GM23338 (cell line): ENCODE data around the gene EVX1. TPM values are rescaled to one million over a fixed set of nuclear protein-coding genes. Genes with fewer than 3 reads are reported as not detected.

ENCODE experiments used
- ATAC-seq: fragments of 200-7000 bp; cut with Tn5 transposase; 3 replicates; pipeline ENCODE4 v1.9.1; 2020
- DNase-seq: peaks from one replicate; pipeline ENCODE4 v3.0.0-alpha.2; 2015; ENCODE audit warnings: low spot score
- H2AFZ ChIP-seq: fragments of 200-600 bp; sonication (generic); 2 replicates; pipeline ENCODE4 v1.8.0; 2016; ENCODE audit warnings: antibody characterized with exemption, mild to moderate bottlenecking, moderate library complexity
- H3F3A ChIP-seq: fragments of 200-600 bp; sonication (generic); replicated peaks from 2 replicates; pipeline ENCODE4 v1.8.0; 2017; ENCODE audit warnings: antibody characterized with exemption, mixed run types, low read depth
- H3K27ac ChIP-seq: fragments of 200-600 bp; sonication (generic); 2 replicates; pipeline ENCODE4 v1.6.1; 2016; ENCODE audit warnings: low read depth
- H3K27me3 ChIP-seq: fragments of 200-600 bp; sonication (generic); 2 replicates; pipeline ENCODE4 v1.8.0; 2016; ENCODE audit warnings: mild to moderate bottlenecking, mixed run types, moderate library complexity; ENCODE audit not compliant: insufficient read depth
- H3K36me3 ChIP-seq: fragments of 200-600 bp; sonication (generic); 2 replicates; pipeline ENCODE4 v1.8.0; 2016; ENCODE audit warnings: mild to moderate bottlenecking; ENCODE audit not compliant: insufficient read depth
- H3K4me1 ChIP-seq: fragments of 200-600 bp; sonication (generic); 2 replicates; pipeline ENCODE4 v1.8.0; 2016; ENCODE audit warnings: mild to moderate bottlenecking, moderate library complexity; ENCODE audit not compliant: insufficient read depth
- H3K4me2 ChIP-seq: fragments of 200-600 bp; sonication (generic); 2 replicates; pipeline ENCODE4 v1.7.1; 2017; ENCODE audit warnings: mixed run types
- H3K4me3 ChIP-seq: fragments of 200-600 bp; sonication (generic); 2 replicates; pipeline ENCODE4 v1.6.1; 2016; ENCODE audit warnings: mixed run types
- H3K79me2 ChIP-seq: fragments of 200-600 bp; sonication (generic); replicated peaks from 2 replicates; pipeline ENCODE4 v1.8.0; 2017; ENCODE audit warnings: mild to moderate bottlenecking; ENCODE audit not compliant: insufficient read depth
- H3K9me2 ChIP-seq: fragments of 200-600 bp; sonication (generic); 2 replicates; pipeline ENCODE4 v1.8.0; 2017; ENCODE audit not compliant: insufficient read depth
- H4K20me1 ChIP-seq: fragments of 200-600 bp; sonication (generic); replicated peaks from 2 replicates; pipeline ENCODE4 v1.8.0; 2017; ENCODE audit warnings: mild to moderate bottlenecking; ENCODE audit not compliant: insufficient read depth
- H3K27ac Mint-ChIP-seq: 2 replicates; pipeline ENCODE4 v1.8.0; 2020; ENCODE audit warnings: inconsistent platforms, mild to moderate bottlenecking, moderate library complexity, mixed read lengths
- H3K27me3 Mint-ChIP-seq: 3 replicates; pipeline ENCODE4 v1.8.0; 2022; ENCODE audit warnings: low read depth, mild to moderate bottlenecking, moderate library complexity, mixed read lengths, inconsistent platforms; ENCODE audit not compliant: insufficient read depth, poor library complexity
- H3K36me3 Mint-ChIP-seq: 3 replicates; pipeline ENCODE4 v1.8.0; 2021; ENCODE audit warnings: low read depth, mild to moderate bottlenecking, inconsistent platforms, moderate library complexity, mixed read lengths
- H3K4me1 Mint-ChIP-seq: 3 replicates; pipeline ENCODE4 v1.8.0; 2020; ENCODE audit warnings: mild to moderate bottlenecking, inconsistent platforms, mixed read lengths
- H3K4me3 Mint-ChIP-seq: 3 replicates; pipeline ENCODE4 v1.8.0; 2021; ENCODE audit warnings: moderate library complexity, mild to moderate bottlenecking, inconsistent platforms, mixed read lengths
- H3K9me3 Mint-ChIP-seq: 3 replicates; pipeline ENCODE4 v1.8.0; 2020; ENCODE audit warnings: moderate library complexity, mild to moderate bottlenecking, inconsistent platforms, mixed read lengths
- CREB1 ChIP-seq: fragments of 250-450 bp; sonication (Bioruptor Pico); IDR thresholded peaks from 2 replicates; pipeline ENCODE4 v1.5.0; 2020; ENCODE audit warnings: low read depth, mild to moderate bottlenecking, moderate library complexity
- CTCF ChIP-seq, 2 experiments: fragments of 200-600 bp in 1 of 2; sonication (generic) in 1 of 2; conservative IDR thresholded peaks; 2 replicates each; pipeline versions ENCODE4 v1.5.1 to v1.6.1; 2016 to 2017; ENCODE audit warnings: antibody characterized with exemption in 2 of 2, low read depth in 2 of 2, mild to moderate bottlenecking in 2 of 2, moderate library complexity in 1 of 2
- ETS1 ChIP-seq: IDR thresholded peaks from 2 replicates; pipeline ENCODE4 v1.6.1; 2016; ENCODE audit warnings: antibody characterized with exemption
- EZH2 ChIP-seq: fragments of 200-600 bp; sonication (generic); IDR thresholded peaks from one replicate; pipeline ENCODE4 v1.8.0; 2017; ENCODE audit warnings: antibody characterized with exemption, mild to moderate bottlenecking, low read depth; ENCODE audit not compliant: unreplicated experiment
- EZH2phosphoT487 ChIP-seq: fragments of 200-600 bp; sonication (generic); IDR thresholded peaks from one replicate; pipeline ENCODE4 v1.8.1; 2018; ENCODE audit warnings: antibody characterized with exemption; ENCODE audit not compliant: unreplicated experiment
- JUNB ChIP-seq: IDR thresholded peaks from one replicate; pipeline ENCODE4 v1.6.1; 2016; ENCODE audit warnings: antibody characterized with exemption; ENCODE audit not compliant: unreplicated experiment
- NANOG ChIP-seq: IDR thresholded peaks from 2 replicates; pipeline ENCODE4 v1.6.1; 2016; ENCODE audit warnings: antibody characterized with exemption, borderline replicate concordance
- POLR2AphosphoS5 ChIP-seq: IDR thresholded peaks from 2 replicates; pipeline ENCODE4 v1.6.1; 2016; ENCODE audit warnings: antibody characterized with exemption, low read depth
- REST ChIP-seq: IDR thresholded peaks from one replicate; pipeline ENCODE4 v1.6.1; 2018; ENCODE audit warnings: antibody characterized with exemption; ENCODE audit not compliant: unreplicated experiment
- STAT1 ChIP-seq: IDR thresholded peaks from one replicate; pipeline ENCODE4 v1.6.1; 2016; ENCODE audit warnings: antibody characterized with exemption; ENCODE audit not compliant: unreplicated experiment
- ZNF114 ChIP-seq: fragments of 250-450 bp; sonication (Bioruptor Pico); IDR thresholded peaks from 2 replicates; pipeline ENCODE4 v1.5.0; 2020; ENCODE audit warnings: mild to moderate bottlenecking, moderate library complexity
- ZNF331 ChIP-seq: fragments of 250-450 bp; sonication (Bioruptor Pico); IDR thresholded peaks from 2 replicates; pipeline ENCODE4 v1.5.0; 2020; ENCODE audit warnings: low read depth, mild to moderate bottlenecking, moderate library complexity
- polyA plus RNA-seq: library from polyadenylated mRNA; unstranded; fragments of >200 nt; fragmentation: Nextera tagmentation; extraction: Ambion mirVana; gene quantifications from 2 replicates; pipeline ENCODE4 v1.2.1, GENCODE V29; 2016
- total RNA-seq: library from RNA; depleted of rRNA; stranded (reverse); fragments of >200 nt; shearing (Covaris generic); gene quantifications from 2 replicates; pipeline ENCODE4 v1.2.3, GENCODE V29; 2014
- TF ChIP-seq, protein P1 (sequence below): fragments of 250-450 bp; sonication (Bioruptor Pico); IDR thresholded peaks from 2 replicates; pipeline ENCODE4 v1.5.0; 2020; ENCODE audit warnings: mild to moderate bottlenecking, moderate library complexity

The EVX1 gene
- total and polyA plus RNA-seq, 2 experiments from 2014 or later, result not detected

- H3K4me1 ChIP-seq, result peaks cover 27% of the 10 kb centered on the region; the same call in 1 of the 2 replicates
- no peaks in the 10 kb centered on the region for H3K79me2 ChIP-seq
- H4K20me1 ChIP-seq, result peaks cover 55% of the 10 kb centered on the region
- Mint-ChIP-seq H3K9me3 (no peaks in the 10 kb centered on the region; the same call in 2 of the 3 replicates), H3K27ac (no peak overlapping the region), H3K4me1 (peaks cover 18% of the 10 kb centered on the region), H3K4me3 (peak overlapping the region; percentile 21; the same call in 1 of the 3 replicates), H3K36me3 (no peaks in the 10 kb centered on the region), H3K27me3 (peaks cover 100% of the 10 kb centered on the region)
- ATAC-seq (peak; percentile 20), DNase-seq (peak; percentile 58)
- no peaks in the 10 kb centered on the region for H3K36me3 ChIP-seq
- H3K4me3 ChIP-seq, result no peak overlapping the region
- H2AFZ ChIP-seq, result no peak overlapping the region
- peaks cover 100% of the 10 kb centered on the region for H3K27me3 ChIP-seq
- no peak for TF ChIP-seq POLR2AphosphoS5
- TF ChIP-seq ETS1, result no peak
- TF ChIP-seq, protein P1, sequence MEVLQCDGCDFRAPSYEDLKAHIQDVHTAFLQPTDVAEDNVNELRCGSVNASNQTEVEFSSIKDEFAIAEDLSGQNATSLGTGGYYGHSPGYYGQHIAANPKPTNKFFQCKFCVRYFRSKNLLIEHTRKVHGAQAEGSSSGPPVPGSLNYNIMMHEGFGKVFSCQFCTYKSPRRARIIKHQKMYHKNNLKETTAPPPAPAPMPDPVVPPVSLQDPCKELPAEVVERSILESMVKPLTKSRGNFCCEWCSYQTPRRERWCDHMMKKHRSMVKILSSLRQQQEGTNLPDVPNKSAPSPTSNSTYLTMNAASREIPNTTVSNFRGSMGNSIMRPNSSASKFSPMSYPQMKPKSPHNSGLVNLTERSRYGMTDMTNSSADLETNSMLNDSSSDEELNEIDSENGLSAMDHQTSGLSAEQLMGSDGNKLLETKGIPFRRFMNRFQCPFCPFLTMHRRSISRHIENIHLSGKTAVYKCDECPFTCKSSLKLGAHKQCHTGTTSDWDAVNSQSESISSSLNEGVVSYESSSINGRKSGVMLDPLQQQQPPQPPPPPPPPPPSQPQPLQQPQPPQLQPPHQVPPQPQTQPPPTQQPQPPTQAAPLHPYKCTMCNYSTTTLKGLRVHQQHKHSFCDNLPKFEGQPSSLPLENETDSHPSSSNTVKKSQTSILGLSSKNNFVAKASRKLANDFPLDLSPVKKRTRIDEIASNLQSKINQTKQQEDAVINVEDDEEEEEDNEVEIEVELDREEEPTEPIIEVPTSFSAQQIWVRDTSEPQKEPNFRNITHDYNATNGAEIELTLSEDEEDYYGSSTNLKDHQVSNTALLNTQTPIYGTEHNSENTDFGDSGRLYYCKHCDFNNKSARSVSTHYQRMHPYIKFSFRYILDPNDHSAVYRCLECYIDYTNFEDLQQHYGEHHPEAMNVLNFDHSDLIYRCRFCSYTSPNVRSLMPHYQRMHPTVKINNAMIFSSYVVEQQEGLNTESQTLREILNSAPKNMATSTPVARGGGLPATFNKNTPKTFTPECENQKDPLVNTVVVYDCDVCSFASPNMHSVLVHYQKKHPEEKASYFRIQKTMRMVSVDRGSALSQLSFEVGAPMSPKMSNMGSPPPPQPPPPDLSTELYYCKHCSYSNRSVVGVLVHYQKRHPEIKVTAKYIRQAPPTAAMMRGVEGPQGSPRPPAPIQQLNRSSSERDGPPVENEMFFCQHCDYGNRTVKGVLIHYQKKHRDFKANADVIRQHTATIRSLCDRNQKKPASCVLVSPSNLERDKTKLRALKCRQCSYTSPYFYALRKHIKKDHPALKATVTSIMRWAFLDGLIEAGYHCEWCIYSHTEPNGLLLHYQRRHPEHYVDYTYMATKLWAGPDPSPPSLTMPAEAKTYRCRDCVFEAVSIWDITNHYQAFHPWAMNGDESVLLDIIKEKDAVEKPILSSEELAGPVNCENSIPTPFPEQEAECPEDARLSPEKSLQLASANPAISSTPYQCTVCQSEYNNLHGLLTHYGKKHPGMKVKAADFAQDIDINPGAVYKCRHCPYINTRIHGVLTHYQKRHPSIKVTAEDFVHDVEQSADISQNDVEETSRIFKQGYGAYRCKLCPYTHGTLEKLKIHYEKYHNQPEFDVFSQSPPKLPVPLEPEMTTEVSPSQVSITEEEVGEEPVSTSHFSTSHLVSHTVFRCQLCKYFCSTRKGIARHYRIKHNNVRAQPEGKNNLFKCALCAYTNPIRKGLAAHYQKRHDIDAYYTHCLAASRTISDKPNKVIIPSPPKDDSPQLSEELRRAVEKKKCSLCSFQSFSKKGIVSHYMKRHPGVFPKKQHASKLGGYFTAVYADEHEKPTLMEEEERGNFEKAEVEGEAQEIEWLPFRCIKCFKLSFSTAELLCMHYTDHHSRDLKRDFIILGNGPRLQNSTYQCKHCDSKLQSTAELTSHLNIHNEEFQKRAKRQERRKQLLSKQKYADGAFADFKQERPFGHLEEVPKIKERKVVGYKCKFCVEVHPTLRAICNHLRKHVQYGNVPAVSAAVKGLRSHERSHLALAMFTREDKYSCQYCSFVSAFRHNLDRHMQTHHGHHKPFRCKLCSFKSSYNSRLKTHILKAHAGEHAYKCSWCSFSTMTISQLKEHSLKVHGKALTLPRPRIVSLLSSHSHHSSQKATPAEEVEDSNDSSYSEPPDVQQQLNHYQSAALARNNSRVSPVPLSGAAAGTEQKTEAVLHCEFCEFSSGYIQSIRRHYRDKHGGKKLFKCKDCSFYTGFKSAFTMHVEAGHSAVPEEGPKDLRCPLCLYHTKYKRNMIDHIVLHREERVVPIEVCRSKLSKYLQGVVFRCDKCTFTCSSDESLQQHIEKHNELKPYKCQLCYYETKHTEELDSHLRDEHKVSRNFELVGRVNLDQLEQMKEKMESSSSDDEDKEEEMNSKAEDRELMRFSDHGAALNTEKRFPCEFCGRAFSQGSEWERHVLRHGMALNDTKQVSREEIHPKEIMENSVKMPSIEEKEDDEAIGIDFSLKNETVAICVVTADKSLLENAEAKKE, result no peak
- TF ChIP-seq CTCF (conservative IDR thresholded peaks at IDR 0.05; ENCODE audit: low read depth in 2 of 2), result no peak
- no peak for TF ChIP-seq CREB1
- TF ChIP-seq NANOG, result no peak
- TF ChIP-seq EZH2, result peak; percentile 97
- TF ChIP-seq EZH2phosphoT487, result peak; percentile 26
- no peak for TF ChIP-seq ZNF114 (CRISPR knock-in tag)
- TF ChIP-seq STAT1, result no peak
- no peak for TF ChIP-seq REST
- no peak for TF ChIP-seq ZNF331 (CRISPR knock-in tag)
- TF ChIP-seq JUNB, result no peak
- peaks cover 50% of the 10 kb centered on the region for H3F3A ChIP-seq
- no peak overlapping the region for H3K27ac ChIP-seq
- H3K4me2 ChIP-seq, result 0 out of 2 replicates have a peak overlapping the region, but pooled peaks have one; percentile 26
- H3K9me2 ChIP-seq, result no peaks in the 10 kb centered on the region
These were observed 37.0 kb upstream of the EVX1 start for GRCh38 chr7:27205325-27206280.
